Stomach smooth muscle (tissue), 2 donors: Measurements from ENCODE around the gene TMEM236.
A peak's percentile ranks its signal among the peaks of the same experiment; 100 is the strongest.

Experiments
- H3K27ac ChIP-seq: one replicate; pipeline ENCODE4 v1.7.0; 2013; ENCODE audit warnings: mild to moderate bottlenecking, low read length, inconsistent platforms
- H3K27me3 ChIP-seq, 2 donors: one replicate each; pipeline ENCODE4 v1.7.0; 2013; ENCODE audit warnings: low read length in 2 of 2; ENCODE audit not compliant: insufficient read depth in 2 of 2, control insufficient read depth in 1 of 2
- H3K36me3 ChIP-seq, 2 donors: one replicate each; pipeline ENCODE4 v1.7.0; 2013; ENCODE audit warnings: low read length in 2 of 2; ENCODE audit not compliant: control insufficient read depth in 2 of 2, insufficient read depth in 2 of 2
- H3K4me1 ChIP-seq: one replicate; pipeline ENCODE4 v1.7.0; 2013; ENCODE audit warnings: low read length; ENCODE audit not compliant: control insufficient read depth, insufficient read depth
- H3K4me3 ChIP-seq, 2 donors: one replicate each; pipeline ENCODE4 v1.7.0; 2013; ENCODE audit warnings: low read length in 2 of 2
- H3K9ac ChIP-seq, 2 donors: one replicate each; pipeline ENCODE4 v1.7.0; 2013; ENCODE audit warnings: low read length in 2 of 2, mild to moderate bottlenecking in 1 of 2
- H3K9me3 ChIP-seq, 2 donors: one replicate each; pipeline ENCODE4 v1.7.0; 2013; ENCODE audit warnings: low read length in 2 of 2; ENCODE audit not compliant: control insufficient read depth in 2 of 2
- donor health status: healthy.
- donor health status: Pancreatic carcinoma.

The TMEM236 gene

GRCh38 chr10:17802976-17803375 lies 51.0 kb downstream of the TMEM236 start:
- H3K27me3 ChIP-seq = no peaks in the 10 kb centered on the region
- no peaks in the 10 kb centered on the region for H3K36me3 ChIP-seq
- H3K4me1 ChIP-seq = no peaks in the 10 kb centered on the region
- H3K4me3 ChIP-seq = no peak overlapping the region
- no peak overlapping the region for H3K27ac ChIP-seq
- H3K9me3 ChIP-seq = no peaks in the 10 kb centered on the region
- H3K9ac ChIP-seq = no peak overlapping the region

DNA sequence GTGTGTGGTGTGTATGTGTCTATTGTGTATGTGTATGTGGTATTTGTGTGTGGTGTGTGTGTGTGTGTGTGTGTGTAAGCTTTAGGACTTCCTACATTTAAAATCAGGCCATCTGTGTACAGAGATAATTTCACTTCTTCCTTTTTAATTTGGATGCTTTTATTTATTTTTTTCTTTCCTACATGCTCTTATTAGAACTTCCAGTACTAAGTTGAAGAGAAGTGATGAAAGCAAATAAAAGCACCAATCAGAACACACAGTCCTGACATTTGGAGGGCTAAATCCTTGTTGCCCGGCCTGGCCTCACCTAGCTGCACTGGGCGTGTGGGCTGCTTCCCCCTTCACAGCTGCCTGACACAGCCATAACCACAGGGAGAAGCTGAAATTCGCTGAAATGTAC lies 53.3 kb downstream of the TMEM236 start:
- Histone ChIP-seq H3K9ac (no peak overlapping the region), H3K36me3 (no peaks in the 10 kb centered on the region), H3K27ac (no peak overlapping the region), H3K27me3 (no peaks in the 10 kb centered on the region), H3K4me3 (no peak overlapping the region), H3K4me1 (no peaks in the 10 kb centered on the region), H3K9me3 (no peaks in the 10 kb centered on the region)

DNA sequence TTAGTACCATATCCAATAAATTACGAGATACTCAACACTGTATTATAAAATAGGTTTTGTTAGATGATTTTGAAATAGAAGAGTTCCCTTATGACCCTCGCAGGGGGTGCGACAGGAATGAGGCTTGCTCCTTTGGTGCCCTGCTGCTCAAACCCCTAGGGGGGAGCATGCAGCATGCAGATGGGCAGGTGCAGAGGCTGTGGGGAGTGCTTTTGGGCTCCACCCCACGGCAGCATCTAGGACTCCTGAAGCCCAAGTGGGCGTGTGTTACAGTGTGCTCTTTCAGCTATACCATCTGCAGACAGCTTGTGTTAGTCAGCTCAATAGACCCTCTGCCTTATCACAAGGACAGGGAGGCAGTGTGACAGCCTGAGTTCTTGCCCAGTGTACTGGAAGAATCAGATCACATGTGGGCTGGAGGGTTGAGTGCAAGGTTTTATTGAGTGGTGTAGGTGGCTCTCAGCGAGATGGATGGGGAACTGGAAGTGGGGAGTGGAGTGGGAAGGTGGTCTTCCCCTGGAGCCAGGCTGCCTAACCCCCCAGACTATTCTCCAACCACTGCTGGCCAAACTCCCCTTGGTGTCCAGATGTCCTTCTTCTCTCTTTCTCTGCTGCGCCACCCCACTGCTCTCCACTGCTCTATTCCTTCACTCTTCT lies 54.0 kb downstream of the TMEM236 start:
- Histone ChIP-seq H3K9me3 (no peaks in the 10 kb centered on the region), H3K4me1 (no peaks in the 10 kb centered on the region), H3K4me3 (no peak overlapping the region), H3K36me3 (no peaks in the 10 kb centered on the region), H3K27me3 (no peaks in the 10 kb centered on the region), H3K9ac (no peak overlapping the region), H3K27ac (no peak overlapping the region)

- Histone ChIP-seq H3K27me3 (peaks cover 0 to 6% of the 10 kb centered on the region in 2 donors), H3K36me3 (no peaks in the 10 kb centered on the region), H3K9me3 (no peaks in the 10 kb centered on the region), H3K4me3 (peak within 1 kb of the TSS in 1 of 2 donors; percentile 22), H3K27ac (no peak within 1 kb of the TSS), H3K4me1 (no peaks in the 10 kb centered on the region), H3K9ac (no peak within 1 kb of the TSS)
These were observed 57.2 kb downstream of the TMEM236 start, which contains the start of gene MRC1 for GRCh38 chr10:17808971-17809841. Gene MRC1 (plus strand): TSS chr10:17809348. CDS start chr10:17809466, 118 bp downstream.

- H3K27ac ChIP-seq = no peak overlapping the region
- no peak overlapping the region for H3K4me3 ChIP-seq
- H3K4me1 ChIP-seq = no peaks in the 10 kb centered on the region
- no peaks in the 10 kb centered on the region for H3K36me3 ChIP-seq
- no peaks in the 10 kb centered on the region for H3K9me3 ChIP-seq
- H3K9ac ChIP-seq = no peak overlapping the region
- peaks cover 0 to 6% of the 10 kb centered on the region in 2 donors for H3K27me3 ChIP-seq
These were observed 59.3 kb downstream of the TMEM236 start for GRCh38 chr10:17811146-17811865.

GRCh38 chr10:17814973-17815372 lies 63.0 kb downstream of the TMEM236 start:
- no peak overlapping the region for H3K4me3 ChIP-seq
- H3K4me1 ChIP-seq = no peaks in the 10 kb centered on the region
- no peaks in the 10 kb centered on the region for H3K36me3 ChIP-seq
- no peak overlapping the region for H3K27ac ChIP-seq
- no peaks in the 10 kb centered on the region for H3K9me3 ChIP-seq
- no peak overlapping the region for H3K9ac ChIP-seq
- H3K27me3 ChIP-seq = peaks cover 0 to 6% of the 10 kb centered on the region in 2 donors

GRCh38 chr10:17816199-17816598 lies 64.2 kb downstream of the TMEM236 start:
- Histone ChIP-seq H3K4me1 (no peaks in the 10 kb centered on the region), H3K4me3 (no peak overlapping the region), H3K27me3 (peaks cover 0 to 6% of the 10 kb centered on the region in 2 donors), H3K9ac (no peak overlapping the region), H3K27ac (no peak overlapping the region), H3K36me3 (no peaks in the 10 kb centered on the region), H3K9me3 (no peaks in the 10 kb centered on the region)

DNA sequence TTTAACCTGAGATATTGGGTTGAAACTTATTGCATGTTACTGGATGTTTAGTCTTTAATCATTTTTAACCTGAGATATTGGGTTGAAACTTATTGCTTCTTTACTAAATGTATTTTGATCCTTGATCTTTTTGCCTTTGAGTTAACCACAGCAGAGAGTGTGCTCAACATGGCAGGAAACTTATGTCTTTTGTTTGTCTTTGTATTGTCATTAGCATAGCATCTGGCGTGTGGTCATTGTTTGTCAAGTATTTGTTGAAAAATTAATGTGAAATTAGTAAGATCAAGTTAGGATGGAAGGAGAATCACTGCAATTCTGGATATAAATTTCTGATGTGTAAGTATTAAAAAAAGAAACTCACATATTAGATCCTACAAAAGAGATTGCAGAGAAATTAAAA lies 65.3 kb downstream of the TMEM236 start:
- Histone ChIP-seq H3K9ac (no peak overlapping the region), H3K9me3 (no peaks in the 10 kb centered on the region), H3K4me1 (no peaks in the 10 kb centered on the region), H3K27me3 (peaks cover 0 to 2% of the 10 kb centered on the region in 2 donors), H3K27ac (no peak overlapping the region), H3K4me3 (no peak overlapping the region), H3K36me3 (no peaks in the 10 kb centered on the region)

DNA sequence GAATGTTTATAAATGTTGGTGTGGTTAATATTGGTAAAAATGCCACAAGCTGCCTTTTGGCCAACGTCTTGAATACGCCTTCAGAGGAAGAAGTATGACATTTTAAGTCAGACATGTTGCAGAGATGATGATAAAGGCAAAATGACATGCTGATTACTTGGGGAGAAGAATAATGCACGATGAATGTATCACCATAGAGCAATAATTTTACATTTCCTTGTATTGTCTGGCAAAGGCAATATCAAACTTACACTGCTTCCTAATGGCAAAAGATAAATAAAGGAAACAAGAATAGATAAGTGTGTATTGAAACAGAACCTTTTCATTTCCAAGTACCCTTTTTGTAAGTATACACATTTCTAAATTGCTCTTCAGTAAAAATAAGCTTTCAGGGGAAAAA lies 65.8 kb downstream of the TMEM236 start:
- H3K36me3 ChIP-seq = no peaks in the 10 kb centered on the region
- H3K9ac ChIP-seq = no peak overlapping the region
- H3K4me3 ChIP-seq = no peak overlapping the region
- H3K27ac ChIP-seq = no peak overlapping the region
- H3K9me3 ChIP-seq = no peaks in the 10 kb centered on the region
- peaks cover 0 to 2% of the 10 kb centered on the region in 2 donors for H3K27me3 ChIP-seq
- no peaks in the 10 kb centered on the region for H3K4me1 ChIP-seq

DNA sequence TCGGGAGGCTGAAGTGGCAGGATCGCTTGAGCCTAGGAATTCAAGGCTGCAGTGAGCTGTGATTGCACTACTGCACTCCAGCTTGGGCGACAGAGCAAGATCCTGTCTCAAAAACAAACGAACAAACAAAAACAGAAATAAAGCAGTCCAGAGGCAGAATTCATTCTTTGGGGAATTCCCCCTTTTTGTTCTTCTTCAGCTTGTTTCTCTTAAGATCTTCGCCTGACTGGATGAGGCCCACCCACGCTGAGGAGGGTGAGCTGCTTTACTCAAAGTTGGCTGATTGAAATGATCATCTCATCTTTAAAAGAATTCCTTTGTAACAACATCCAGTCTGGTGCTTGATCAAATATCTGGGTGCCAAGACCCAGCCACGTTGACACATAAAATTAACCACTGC lies 67.8 kb downstream of the TMEM236 start:
- Histone ChIP-seq H3K4me3 (no peak overlapping the region), H3K4me1 (no peaks in the 10 kb centered on the region), H3K27me3 (no peaks in the 10 kb centered on the region), H3K36me3 (no peaks in the 10 kb centered on the region), H3K27ac (no peak overlapping the region), H3K9ac (no peak overlapping the region), H3K9me3 (no peaks in the 10 kb centered on the region)
